HCT116 (cell line): ENCODE data around the gene KIF3C. TPM values are rescaled to one million over a fixed set of nuclear protein-coding genes. Genes with fewer than 3 reads are reported as not detected.

Experiments
- ATAC-seq: fragments of 200-7000 bp; cut with Tn5 transposase; 2 replicates; pipeline ENCODE4 v1.9.1; 2020; ENCODE audit warnings: mild to moderate bottlenecking, moderate library complexity
- BruUV-seq: library from RNA; stranded (reverse); fragments of 400-500 nt; replicated peaks from 2 replicates; lab custom pipeline; 2021; lab: Mats Ljungman, UMichigan
- CTCF ChIA-PET: fragments of 300-600 bp; sonication (Branson Sonifier 250); formaldehyde crosslinking; loops from one replicate; lab custom pipeline; 2021; ENCODE audit warnings: antibody characterized with exemption; lab: Charles Lee
- POLR2A ChIA-PET: fragments of 300-600, 350-600 bp; sonication (Branson Sonifier 250); formaldehyde crosslinking; loops from one replicate; lab custom pipeline; 2021; ENCODE audit warnings: antibody characterized with exemption; lab: Charles Lee
- RAD21 ChIA-PET, 2 experiments: fragments of 300-600 bp; sonication (Branson Sonifier 250); formaldehyde crosslinking; loops; one replicate each; lab custom pipeline; 2023; ENCODE audit warnings: low total read pairs in 2 of 2; ENCODE audit not compliant: uncharacterized antibody in 2 of 2, unreplicated experiment in 2 of 2, low non-redundant PET in 1 of 2; lab: Charles Lee
- DNase-seq: peaks from one replicate; pipeline ENCODE4 v3.0.0-alpha.2; 2010; ENCODE audit warnings: low read depth, low spot score
- H2AFZ ChIP-seq: fragments of 200-600 bp; shearing (Covaris generic), sonication (generic); 2 replicates; pipeline ENCODE4 v1.6.1; 2017; ENCODE audit warnings: low read depth, mixed run types, mixed read lengths, antibody characterized with exemption, low read length; ENCODE audit not compliant: poor library complexity, severe bottlenecking
- H3K27ac ChIP-seq: 2 replicates; pipeline ENCODE4 v1.5.1; 2012; ENCODE audit warnings: low read depth, low read length
- H3K27me3 ChIP-seq: fragments of 200-600 bp; sonication (generic); 2 replicates; pipeline ENCODE4 v1.6.1; 2016; ENCODE audit warnings: mixed run types, low read length, mixed read lengths; ENCODE audit not compliant: insufficient read depth
- H3K36me3 ChIP-seq, 2 experiments: fragments of 200-500 bp in 1 of 2; fragments of 200-600 bp in 1 of 2; sonication (Bioruptor generic) in 1 of 2; sonication (generic) in 1 of 2; 2 replicates each; pipeline versions ENCODE4 v1.5.1 to v1.6.1; 2014 to 2016; ENCODE audit warnings: low read length in 2 of 2, inconsistent platforms in 1 of 2, mixed read lengths in 1 of 2, mixed run types in 1 of 2; ENCODE audit not compliant: insufficient read depth in 2 of 2, control insufficient read depth in 1 of 2
- H3K4me1 ChIP-seq, 2 experiments: fragments of 200-600 bp in 1 of 2; sonication (generic) in 1 of 2; 2 replicates each; pipeline versions ENCODE4 v1.5.1 to v1.6.1; 2012 to 2017; ENCODE audit warnings: low read length in 2 of 2, inconsistent platforms in 1 of 2, mild to moderate bottlenecking in 1 of 2, mixed read lengths in 1 of 2, mixed run types in 1 of 2, moderate library complexity in 1 of 2; ENCODE audit not compliant: insufficient read depth in 2 of 2, control insufficient read depth in 1 of 2
- H3K4me2 ChIP-seq: fragments of 200-600 bp; sonication (generic); 2 replicates; pipeline ENCODE4 v1.6.1; 2017; ENCODE audit warnings: mixed run types, low read length, mixed read lengths
- H3K4me3 ChIP-seq, 2 experiments: fragments of 200-600 bp in 1 of 2; sonication (generic) in 1 of 2; replicated peaks in 1 of 2; 2 replicates each; pipeline ENCODE4 v1.5.1; 2011 to 2016; ENCODE audit warnings: low read length in 2 of 2, control low read depth in 1 of 2, low read depth in 1 of 2, mild to moderate bottlenecking in 1 of 2, mixed read lengths in 1 of 2, mixed run types in 1 of 2
- H3K79me2 ChIP-seq: fragments of 200-600 bp; sonication (generic); 2 replicates; pipeline ENCODE4 v1.6.1; 2017; ENCODE audit warnings: mild to moderate bottlenecking, mixed run types, low read length, moderate library complexity, mixed read lengths; ENCODE audit not compliant: insufficient read depth
- H3K9ac ChIP-seq: fragments of 200-600 bp; sonication (generic); 2 replicates; pipeline ENCODE4 v1.6.1; 2016; ENCODE audit warnings: low read length, mixed read lengths
- H3K9me2 ChIP-seq: fragments of 200-600 bp; sonication (generic), shearing (Covaris generic); 2 replicates; pipeline ENCODE4 v1.6.1; 2017; ENCODE audit warnings: mixed run types, mild to moderate bottlenecking, moderate library complexity; ENCODE audit not compliant: insufficient read depth
- H3K9me3 ChIP-seq, 2 experiments: fragments of 200-500 bp in 1 of 2; fragments of 200-600 bp in 1 of 2; sonication (Bioruptor generic) in 1 of 2; sonication (generic) in 1 of 2; 2 replicates each; pipeline ENCODE4 v1.6.1; 2014 to 2017; ENCODE audit warnings: low read length in 2 of 2, mixed read lengths in 2 of 2, inconsistent platforms in 1 of 2, low read depth in 1 of 2, mild to moderate bottlenecking in 1 of 2, mixed run types in 1 of 2, moderate library complexity in 1 of 2; ENCODE audit not compliant: control insufficient read depth in 1 of 2, insufficient read depth in 1 of 2
- H4K20me1 ChIP-seq: fragments of 200-600 bp; sonication (generic), shearing (Covaris generic); 2 replicates; pipeline ENCODE4 v1.6.1; 2017; ENCODE audit warnings: mixed run types, mild to moderate bottlenecking, moderate library complexity; ENCODE audit not compliant: insufficient read depth
- ATF3 ChIP-seq: IDR thresholded peaks from 2 replicates; pipeline ENCODE4 v1.6.1; 2012
- CBX3 ChIP-seq: IDR thresholded peaks from 2 replicates; pipeline ENCODE4 v1.6.1; 2012; ENCODE audit warnings: low read depth
- CTCF ChIP-seq, 3 experiments: fragments of 200-600 bp in 1 of 3; sonication (generic) in 1 of 3; IDR thresholded peaks in 2 of 3; conservative IDR thresholded peaks in 1 of 3; 2 replicates each; pipeline ENCODE4 v1.5.1; 2012 to 2017; ENCODE audit warnings: low read depth in 2 of 3, low read length in 2 of 3, antibody characterized with exemption in 1 of 3, borderline replicate concordance in 1 of 3, control low read depth in 1 of 3, mild to moderate bottlenecking in 1 of 3, mixed read lengths in 1 of 3, mixed run types in 1 of 3, moderate library complexity in 1 of 3; ENCODE audit not compliant: insufficient read depth in 1 of 3
- EGR1 ChIP-seq: IDR thresholded peaks from 2 replicates; pipeline ENCODE4 v1.6.1; 2012; ENCODE audit warnings: low read depth
- ELF1 ChIP-seq: IDR thresholded peaks from 2 replicates; pipeline ENCODE4 v1.6.1; 2012; ENCODE audit warnings: low read depth, borderline replicate concordance
- JUND ChIP-seq: IDR thresholded peaks from 2 replicates; pipeline ENCODE4 v1.6.1; 2012
- MAX ChIP-seq: IDR thresholded peaks from 2 replicates; pipeline ENCODE4 v1.6.1; 2012
- POLR2AphosphoS5 ChIP-seq: IDR thresholded peaks from 2 replicates; pipeline ENCODE4 v1.6.1; 2011; ENCODE audit warnings: mild to moderate bottlenecking, low read depth, low read length, moderate library complexity
- REST ChIP-seq: IDR thresholded peaks from 2 replicates; pipeline ENCODE4 v1.6.1; 2012; ENCODE audit warnings: low read depth
- SIN3A ChIP-seq: IDR thresholded peaks from 2 replicates; pipeline ENCODE4 v1.6.1; 2012; ENCODE audit warnings: low read depth
- TCF7L2 ChIP-seq: IDR thresholded peaks from 2 replicates; pipeline ENCODE4 v1.7.0; 2011; ENCODE audit warnings: borderline replicate concordance, inconsistent platforms; ENCODE audit not compliant: insufficient read depth, insufficient read length; ENCODE audit errors: extremely low read depth
- ZNF274 ChIP-seq: fragments of 200-500 bp; sonication (Bioruptor generic); IDR thresholded peaks from 2 replicates; pipeline ENCODE4 v1.6.1; 2014; ENCODE audit warnings: mild to moderate bottlenecking, low read depth, low read length, inconsistent platforms
- intact Hi-C: fragments of 100-400 bp; cut with micrococcal nuclease; formaldehyde crosslinking; loops from 2 replicates; pipeline ENCODE4 v1.10.0; 2022
- total RNA-seq: library from RNA; stranded (reverse); gene quantifications from one replicate; pipeline ENCODE4 v1.2.1, GENCODE V29; 2021; ENCODE audit not compliant: unreplicated experiment

KIF3C gene
- total RNA-seq, 1 experiment from 2014 or later = 5.4 TPM

- RAD21 ChIA-PET = no interaction called here
- DNase-seq (no peak), ATAC-seq (no peak)
- H3K4me1 ChIP-seq = peaks cover 19 to 38% of the 10 kb centered on the region in 2 experiments
- no peaks in the 10 kb centered on the region for H4K20me1 ChIP-seq
- H3K36me3 ChIP-seq = no peaks in the 10 kb centered on the region
- BruUV-seq = no TSS peak
- H3K27ac ChIP-seq = no peak overlapping the region
- H3K9me3 ChIP-seq = no peaks in the 10 kb centered on the region
- intact Hi-C loops = no loop called here
- CTCF ChIA-PET = no interaction called here
- POLR2A ChIA-PET = no interaction called here
- no peaks in the 10 kb centered on the region for H3K27me3 ChIP-seq
- no peak overlapping the region for H3K9ac ChIP-seq
- TF ChIP-seq CBX3 = no peak
- H3K4me2 ChIP-seq = no peak overlapping the region
- H3K4me3 ChIP-seq = no peak overlapping the region
- H3K79me2 ChIP-seq = no peaks in the 10 kb centered on the region
- no peaks in the 10 kb centered on the region for H3K9me2 ChIP-seq
- H2AFZ ChIP-seq = no peak overlapping the region
These were observed 1.3 kb downstream of the KIF3C start for GRCh38 chr2:25980951-25981350.

- peaks cover 19 to 40% of the 10 kb centered on the region in 2 experiments for H3K4me1 ChIP-seq
- no TSS peak for BruUV-seq
- TF ChIP-seq ATF3 = no peak
- TF ChIP-seq TCF7L2 = no peak
- TF ChIP-seq REST = no peak
- TF ChIP-seq ZNF274 = no peak
- no peak for TF ChIP-seq JUND
- TF ChIP-seq CTCF (IDR thresholded peaks at IDR 0.05 in 2 of 3, conservative IDR thresholded peaks at IDR 0.05 in 1 of 3; ENCODE audit: borderline replicate concordance in 1 of 3, insufficient read depth in 1 of 3, low read depth in 2 of 3, low read length in 2 of 3) = no peak
- TF ChIP-seq ELF1 = no peak
- no peak for TF ChIP-seq SIN3A
- TF ChIP-seq POLR2AphosphoS5 = no peak
- no peak for TF ChIP-seq MAX
- TF ChIP-seq EGR1 = no peak
These were observed 2.0 kb downstream of the KIF3C start for GRCh38 chr2:25980076-25980887.

More at GRCh38 chr2:25980076-25980887, 2.0 kb downstream of the KIF3C start:
- Histone ChIP-seq H3K4me2 (no peak overlapping the region), H3K9me2 (no peaks in the 10 kb centered on the region), H3K9me3 (no peaks in the 10 kb centered on the region), H3K9ac (no peak overlapping the region), H3K27ac (no peak overlapping the region), H3K27me3 (no peaks in the 10 kb centered on the region), H3K36me3 (no peaks in the 10 kb centered on the region), H3K79me2 (no peaks in the 10 kb centered on the region), H3K4me3 (no peak overlapping the region), H2AFZ (no peak overlapping the region), H4K20me1 (no peaks in the 10 kb centered on the region)
- DNase-seq = no peak
- ChIA-PET CTCF (no interaction called here), RAD21 (no interaction called here), POLR2A (no interaction called here)
- ATAC-seq = no peak
- intact Hi-C loops = no loop called here
